NCI-H2029 treated with DMSO at 0.1 percent for 48 hours (cell line): Measurements from ENCODE around the gene CCDC88C.

Experiments
- DNase-seq: peaks from one replicate; lab custom pipeline; 2025; lab: John Stamatoyannopoulos, UW

The CCDC88C gene

DNA sequence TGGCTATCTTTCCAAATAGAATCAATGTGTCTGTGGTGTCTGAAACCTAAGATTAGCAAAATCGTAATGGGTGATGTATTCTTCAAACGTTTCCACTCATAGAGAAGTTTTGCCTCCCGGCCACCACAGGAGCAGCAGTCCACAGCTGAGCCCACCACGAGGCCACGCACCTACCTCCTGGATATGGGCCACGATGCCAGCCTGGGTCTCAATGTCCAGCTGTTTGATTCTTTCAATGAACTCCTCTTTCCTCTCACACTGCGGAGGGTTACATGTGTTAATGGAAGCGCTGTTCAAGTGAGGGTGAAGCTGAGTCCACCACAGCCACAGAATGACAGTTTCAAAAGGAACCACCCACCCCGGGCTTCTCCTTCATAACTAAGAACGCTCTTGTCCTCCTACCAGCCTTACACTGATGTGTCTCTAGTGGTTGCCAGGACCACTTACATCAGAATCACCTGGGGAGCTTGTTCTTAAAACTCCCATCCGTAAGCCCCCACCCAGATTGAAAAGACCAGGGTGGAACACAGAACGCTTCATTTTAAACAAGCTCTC is 75.3 kb downstream of the CCDC88C start:
- DNase-seq, result no peak

DNA sequence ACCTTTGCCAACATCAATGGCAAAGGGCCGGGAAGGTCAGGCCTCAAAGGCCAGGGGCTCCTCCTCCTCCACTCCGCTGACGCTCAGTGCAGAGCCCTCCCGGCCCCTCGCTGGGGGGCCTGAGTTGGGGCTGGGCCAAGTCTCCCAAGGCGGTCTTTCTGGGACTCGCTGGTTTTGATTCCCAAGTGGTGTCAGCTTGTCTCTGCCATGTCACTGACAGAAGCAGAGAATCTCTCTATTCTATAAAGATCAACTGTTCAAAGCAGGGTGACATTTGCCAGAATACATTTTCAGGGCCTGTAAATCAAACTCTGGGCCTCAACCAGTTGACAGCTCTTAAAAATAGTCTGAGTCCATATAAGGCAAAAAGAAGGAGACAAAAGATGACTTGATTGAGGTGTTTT is 75.9 kb downstream of the CCDC88C start:
- DNase-seq, result no peak

DNA sequence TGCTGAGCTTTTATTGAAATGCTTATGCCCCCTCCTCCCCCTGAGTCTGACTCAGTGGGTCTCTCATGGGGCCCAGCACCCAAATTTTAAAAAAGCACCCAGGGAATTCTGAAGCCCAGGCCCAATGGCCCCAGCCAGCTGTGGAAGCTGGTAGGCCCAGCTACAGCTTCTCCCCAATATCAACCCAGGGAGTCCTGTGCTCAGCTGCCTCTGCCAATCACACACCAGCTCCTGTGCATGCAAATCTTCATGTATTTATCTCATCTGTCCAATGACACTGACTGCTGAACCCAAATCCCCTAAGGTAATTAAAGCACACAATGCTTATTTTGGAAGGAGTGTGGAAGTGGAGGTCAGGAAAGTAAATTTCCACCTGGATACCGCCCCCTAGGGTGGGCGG is 76.3 kb downstream of the CCDC88C start:
- DNase-seq, result no peak

DNA sequence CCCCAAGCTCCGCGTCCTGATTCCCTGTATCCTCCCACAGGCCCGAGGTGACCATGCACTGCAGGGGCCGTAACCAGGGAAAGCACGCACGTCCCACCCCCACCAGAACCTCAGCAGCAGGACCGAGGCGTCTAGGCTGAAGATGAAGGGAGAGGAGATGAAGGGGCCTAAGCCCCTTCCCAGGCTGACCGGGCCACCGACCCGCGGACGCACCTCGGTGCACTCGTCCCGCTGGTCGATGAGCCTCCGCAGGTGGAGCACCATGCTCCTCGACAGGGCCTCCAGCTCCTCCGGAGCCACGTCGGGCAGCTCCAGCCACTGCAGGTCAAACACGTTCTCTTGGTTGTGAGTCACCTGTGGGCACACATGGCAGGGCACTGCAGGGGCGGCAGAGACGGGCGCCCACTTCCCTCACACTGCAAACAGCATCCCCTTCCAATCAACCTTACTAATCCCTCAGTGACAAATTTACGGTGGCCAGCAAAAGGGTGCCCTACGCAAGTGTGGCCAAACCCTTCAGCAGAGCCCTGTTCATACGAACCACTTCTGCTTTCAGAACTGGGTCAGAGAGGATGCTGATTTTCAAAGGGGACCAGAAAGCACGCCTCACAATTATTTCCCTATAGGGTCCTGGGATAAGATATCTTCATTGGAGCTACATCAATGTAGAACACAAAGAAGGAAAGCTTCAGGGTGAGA is 77.8 kb downstream of the CCDC88C start:
- DNase-seq, result no peak

DNA sequence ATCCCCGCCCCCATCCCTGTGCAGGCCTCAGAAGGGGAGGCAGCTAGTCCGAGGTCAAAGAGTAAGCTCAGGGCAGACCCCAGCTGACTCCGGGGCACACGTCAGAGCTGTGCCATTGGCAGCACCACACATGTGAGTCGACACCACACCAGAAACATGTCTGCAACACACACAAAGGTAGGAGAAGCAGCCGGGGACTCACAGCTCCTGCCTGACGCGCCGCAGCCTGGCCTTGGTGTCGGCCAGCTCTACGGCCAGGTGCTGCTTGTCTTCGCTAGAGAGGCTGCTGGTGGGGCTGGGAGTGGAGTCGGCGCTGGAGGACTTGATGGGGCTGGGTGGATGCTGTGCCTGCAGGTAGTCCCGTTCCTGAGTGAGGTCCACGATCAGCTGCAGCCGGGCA is 78.5 kb downstream of the CCDC88C start:
- DNase-seq, result no peak

DNA sequence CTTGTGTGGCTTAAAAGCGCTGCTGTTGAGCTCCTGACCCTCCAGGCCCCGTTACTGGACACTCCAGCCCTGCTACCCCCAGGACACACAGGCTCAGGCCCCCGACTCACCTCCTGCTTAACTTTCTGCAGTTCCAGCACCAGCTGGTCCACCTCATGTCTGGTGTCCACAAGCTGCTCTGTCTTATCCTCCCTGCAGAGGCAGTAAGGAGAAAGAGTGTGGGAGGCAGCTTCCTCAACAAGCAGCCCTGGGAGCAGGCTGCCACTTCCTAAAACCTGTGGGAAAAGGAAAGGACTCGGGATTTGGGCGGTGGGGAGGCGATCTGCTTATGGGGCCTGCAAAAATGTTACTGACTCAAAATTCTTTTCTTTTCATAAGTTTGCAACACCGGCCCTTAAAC is 79.2 kb downstream of the CCDC88C start:
- DNase-seq, result no peak

DNA sequence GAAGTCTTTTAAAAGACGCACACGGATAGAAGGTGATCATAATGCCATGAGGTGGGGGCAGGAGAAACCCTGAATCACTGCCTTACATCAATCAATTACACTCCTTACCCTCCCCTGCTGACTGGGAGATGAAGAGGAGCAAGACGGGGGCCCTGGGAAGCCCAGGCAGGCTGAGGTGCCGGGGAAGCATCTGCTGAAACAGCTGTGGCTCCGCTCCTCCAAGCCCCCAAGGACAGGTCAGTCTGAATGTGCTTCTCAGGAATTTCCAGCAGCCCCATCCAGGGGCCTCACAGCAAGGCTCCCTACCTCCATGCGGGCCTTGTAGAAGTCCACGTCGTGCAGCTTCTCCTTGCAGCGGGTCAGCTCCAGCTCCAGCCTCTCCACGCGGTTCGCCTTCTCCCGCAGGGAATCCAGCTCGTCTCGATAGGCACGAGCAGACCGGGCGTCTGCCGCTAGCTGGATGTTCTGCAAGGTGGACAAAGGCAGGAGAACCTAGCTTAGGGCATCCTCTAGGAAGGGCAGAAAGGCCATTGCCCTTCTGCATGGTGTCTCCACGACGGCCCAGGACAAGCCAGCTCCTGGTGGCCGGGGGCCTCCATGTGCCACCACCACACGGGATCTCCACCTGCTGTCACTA is 79.8 kb downstream of the CCDC88C start:
- no peak for DNase-seq

DNA sequence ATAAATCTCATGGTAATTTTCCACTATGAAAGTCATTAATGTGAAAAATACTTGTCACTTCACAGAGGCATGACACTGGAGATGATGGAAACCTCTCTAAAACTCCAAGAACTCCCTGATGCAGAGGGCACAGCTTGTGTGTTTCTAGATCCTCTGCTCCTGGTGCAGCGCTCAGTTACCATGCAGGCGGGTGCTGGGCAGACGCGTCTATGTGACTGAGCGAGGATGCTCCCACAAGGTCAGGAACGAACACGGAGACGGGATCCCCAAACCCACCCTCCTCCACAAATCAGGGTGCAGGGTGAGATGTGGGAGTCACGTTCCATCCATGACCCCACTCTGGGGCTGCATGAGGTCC is 81.5 kb downstream of the CCDC88C start:
- no peak for DNase-seq

DNA sequence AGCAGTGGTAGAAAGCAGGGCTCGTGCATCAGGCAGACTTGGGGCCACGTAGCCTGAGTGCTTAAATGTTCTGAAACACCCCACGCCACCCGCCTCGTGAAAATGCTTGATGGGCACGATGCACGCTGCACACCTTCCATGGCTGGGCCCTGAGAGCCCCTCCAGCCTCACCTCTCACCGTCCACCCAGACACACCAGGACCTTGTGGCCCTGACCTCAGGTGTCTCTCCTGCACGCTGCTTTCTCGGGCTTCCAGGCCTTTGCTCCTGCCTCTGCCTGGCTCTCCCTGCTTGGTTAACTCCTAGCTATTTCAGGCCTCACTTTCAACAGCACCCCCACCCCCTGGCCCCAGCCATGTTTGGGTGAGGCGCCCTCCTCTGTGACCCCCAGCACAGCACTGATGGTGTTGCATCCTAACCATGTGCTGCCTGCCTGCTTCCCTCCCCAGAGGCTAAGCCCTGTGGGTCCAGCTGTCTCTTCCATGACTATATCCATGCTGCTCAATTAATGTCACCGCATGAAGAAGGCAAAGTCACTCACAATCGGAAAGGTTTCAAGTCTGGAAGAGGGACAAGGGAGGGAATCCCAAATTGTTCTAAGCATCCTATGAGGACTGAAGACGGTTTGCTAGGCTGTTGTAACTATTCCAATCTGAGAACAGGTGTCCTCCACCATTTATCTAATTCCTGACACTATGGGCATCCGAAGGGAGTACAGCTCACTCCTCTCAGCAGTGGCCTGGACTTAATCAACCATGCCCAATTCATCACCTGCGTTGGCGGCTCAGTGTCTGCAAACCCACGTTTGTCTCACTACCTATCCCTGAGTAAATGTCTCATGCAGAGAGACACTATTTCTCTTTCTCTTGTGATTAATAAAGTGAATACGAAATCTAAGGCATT is 82.2 kb downstream of the CCDC88C start:
- no peak for DNase-seq

DNA sequence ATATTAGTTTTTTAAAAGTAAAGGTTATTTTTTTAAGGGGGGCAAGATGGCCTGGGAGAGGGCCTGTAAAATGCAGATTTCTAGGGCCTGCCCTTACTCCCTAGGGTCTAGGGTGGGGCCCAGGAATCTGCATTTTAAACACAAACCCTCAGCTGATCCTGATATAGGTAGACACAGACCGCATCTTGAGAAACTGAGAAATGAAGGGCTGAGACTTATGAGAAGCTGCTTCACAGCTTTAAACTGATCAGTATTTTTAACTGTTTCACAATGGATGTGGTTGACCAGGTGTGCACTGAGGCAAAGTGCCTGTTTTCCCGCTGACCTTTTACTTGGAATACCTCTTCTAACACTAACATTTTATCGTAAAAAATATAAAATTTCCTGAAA is 84.0 kb downstream of the CCDC88C start:
- DNase-seq, result no peak

DNA sequence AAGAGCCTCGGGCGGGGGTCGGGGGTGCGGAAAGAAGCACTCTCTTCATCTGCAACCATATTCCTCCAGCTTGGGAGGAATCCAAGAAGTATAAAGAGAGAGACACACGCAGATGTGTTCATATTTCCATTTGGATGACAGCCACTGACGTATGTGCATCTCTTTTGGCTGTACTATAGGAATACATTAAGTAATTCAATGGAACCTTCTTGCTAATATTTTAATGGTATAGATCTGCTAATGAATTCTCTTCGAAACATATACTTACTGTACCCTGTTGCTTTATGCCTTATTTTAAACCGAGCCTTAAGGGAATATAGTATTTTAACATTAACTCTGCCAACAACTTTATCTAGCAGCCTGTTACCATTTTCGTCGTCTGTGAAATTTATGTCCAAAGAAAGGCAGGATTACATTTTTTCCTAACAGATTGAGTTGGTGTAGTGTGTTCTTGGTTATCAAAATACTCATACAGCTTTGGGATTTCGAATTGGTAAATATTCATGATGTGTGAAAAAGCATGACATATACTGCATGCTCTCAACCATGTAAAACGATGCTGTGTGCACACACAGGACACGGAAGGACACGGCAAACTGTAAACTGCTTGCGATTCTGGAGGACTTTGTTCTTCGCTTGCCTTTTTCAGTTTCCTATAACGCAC is 84.5 kb downstream of the CCDC88C start:
- DNase-seq, result no peak

DNA sequence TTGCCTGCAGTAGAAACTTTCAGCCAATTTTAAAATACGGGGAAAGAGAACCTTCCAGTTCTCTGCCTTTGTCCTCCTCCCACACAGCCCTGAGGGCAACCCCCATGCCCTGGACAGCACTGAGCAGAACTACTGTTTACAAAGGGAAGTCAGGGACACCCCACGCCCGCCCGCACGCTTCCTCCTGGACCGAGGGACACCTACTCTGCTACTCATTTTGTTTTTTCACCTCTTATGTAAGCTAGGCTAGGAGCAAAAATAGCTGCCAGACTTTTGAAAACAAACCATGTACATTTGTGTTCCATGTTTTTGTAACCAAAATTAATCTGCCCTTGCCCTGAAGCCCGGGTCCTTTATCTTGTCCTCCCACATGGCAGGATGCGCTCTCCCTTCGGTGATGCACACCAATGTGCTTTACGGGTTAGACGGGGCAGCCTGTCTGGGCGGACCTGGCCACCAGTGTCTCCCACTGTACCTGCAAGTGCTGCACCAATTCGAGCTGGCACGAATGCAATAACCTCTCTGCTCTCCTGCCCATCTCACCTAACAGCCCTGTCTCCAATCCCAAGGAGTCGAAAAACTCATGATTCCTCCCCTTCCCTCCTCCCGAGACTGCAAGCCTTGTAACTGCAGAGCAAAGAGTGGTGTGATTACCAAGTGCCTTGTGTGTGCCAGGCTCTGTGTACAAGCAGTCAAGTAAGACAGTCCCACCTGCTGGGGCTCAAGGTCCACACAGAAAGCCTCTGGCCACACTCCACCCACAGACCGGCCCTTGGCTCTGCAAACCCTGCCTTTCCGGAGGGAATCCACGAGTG is 85.2 kb downstream of the CCDC88C start:
- no peak for DNase-seq

DNA sequence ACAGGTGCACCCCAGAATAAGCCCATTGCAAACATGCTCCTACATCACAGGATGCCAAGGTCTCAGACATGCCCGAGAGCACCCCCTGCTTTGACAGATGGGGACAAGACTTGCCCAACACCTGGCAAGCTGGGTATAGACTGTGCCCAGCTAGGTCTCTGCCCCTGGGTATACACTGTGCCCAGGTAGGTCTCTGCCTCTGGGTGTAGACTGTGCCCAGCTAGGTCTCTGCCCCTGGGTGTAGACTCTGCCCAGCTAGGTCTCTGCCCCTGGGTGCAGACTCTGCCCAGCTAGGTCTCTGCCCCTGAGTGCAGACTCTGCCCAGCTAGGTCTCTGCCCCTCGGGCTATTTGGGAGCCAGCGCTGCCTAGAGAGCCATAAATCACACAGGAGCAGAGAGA is 85.9 kb downstream of the CCDC88C start:
- DNase-seq, result no peak

DNA sequence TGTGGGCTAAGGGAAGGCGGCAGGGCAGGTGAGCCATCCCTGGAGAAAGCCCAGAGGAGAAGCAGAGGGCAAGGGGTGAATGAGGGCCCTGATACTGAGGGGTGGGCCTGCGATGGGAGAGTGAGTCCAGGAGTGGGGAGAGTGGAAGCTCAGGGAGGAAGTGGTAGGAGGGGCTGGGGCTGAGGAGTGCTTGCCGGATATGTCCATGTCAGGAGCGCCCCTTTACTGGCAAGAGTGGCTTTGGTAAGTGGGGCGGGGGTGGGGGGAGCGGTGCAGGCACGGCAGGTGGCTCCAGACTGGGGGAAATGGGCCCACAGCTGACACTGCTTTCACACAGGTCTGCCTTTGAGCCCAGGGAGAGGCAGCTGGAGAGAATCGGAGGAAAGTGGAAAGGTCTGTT is 86.8 kb downstream of the CCDC88C start:
- no peak for DNase-seq

DNA sequence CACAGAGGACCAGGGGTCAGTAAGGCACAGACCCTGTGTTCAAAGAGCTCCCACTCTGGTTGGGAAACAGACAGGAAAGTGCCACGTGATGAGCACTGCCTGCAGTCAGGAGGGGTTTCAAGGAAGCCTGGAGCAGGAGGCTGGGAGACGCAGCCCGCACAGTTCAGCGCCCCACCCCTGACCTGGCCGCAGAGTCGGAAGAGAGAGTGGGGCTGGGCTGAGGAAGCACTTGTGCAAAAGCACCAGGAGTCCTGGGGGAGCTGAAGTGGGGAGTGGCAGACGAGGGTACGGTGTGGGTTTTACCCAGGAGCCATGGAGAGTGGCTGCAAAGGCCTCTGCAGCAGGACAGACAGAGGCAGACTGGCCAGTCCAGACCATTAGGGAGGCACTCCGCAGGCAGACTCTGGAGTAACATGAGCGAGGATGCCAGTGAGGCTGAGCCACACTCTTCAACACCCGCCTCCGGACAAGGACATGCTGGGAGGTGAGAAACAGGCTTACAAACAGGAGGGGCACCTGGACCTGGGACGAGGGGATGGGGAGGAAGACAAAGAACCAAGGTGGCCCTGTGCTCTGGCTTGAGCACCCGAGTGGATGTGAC is 87.4 kb downstream of the CCDC88C start:
- DNase-seq, result no peak

DNA sequence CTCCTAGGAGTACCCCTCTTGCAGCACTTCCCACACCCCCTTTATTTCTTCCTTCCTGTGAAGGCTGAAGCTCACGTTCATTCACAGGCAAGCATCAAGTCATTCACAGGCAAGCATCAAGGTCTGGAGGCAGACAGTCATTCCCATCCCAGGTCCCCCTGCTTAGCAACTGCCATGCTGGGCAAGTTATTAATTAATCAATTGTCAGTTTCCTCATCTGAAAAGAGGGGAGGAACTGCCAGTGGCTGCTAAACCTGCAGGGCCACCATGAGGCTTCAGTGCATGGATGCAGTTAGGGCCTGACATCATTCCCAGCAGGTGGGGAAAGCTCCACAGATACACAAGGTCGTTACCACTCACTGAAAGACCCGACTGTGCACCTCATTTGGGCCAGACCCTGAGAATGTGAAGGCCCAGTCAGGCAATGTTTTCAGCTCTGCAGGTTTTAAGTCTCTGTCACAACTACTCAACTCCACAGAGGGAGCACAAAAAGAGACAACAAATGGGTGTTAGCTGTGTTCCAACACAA is 88.1 kb downstream of the CCDC88C start:
- DNase-seq, result no peak

DNA sequence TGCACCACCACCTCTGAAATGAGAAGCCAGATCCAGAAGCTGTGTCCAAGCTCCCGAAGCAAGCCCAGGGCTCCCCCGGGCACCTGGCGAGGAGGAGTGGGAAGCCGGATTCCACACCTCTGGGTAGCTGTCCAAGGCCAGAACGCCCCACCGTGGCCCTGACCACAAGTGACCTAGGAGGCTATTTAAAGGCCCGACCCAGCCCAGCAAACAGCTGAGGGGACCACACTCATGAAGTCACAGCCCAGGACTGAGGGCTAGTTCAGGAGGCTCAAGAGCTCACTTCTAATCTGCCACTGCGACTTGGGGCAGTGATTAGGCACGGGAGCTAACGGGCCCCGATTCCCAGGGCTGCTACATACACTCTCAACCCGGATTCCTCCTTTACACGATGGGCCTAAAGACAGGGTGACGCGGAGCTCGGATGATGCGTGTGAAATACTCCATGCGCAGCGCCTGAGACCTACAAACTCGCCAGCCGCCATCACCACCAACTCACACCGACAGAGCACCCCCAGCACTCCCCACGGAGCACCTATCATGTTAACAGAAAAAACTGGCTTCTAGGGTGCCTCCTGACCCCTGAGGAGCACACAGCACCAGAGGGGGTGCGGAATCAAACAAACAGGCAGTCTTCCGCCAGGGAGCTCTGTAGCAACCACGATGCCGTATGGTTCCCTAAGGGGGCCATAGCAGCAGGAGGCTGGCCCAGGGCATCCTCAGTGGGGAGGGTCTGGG is 89.1 kb downstream of the CCDC88C start:
- DNase-seq, result no peak

DNA sequence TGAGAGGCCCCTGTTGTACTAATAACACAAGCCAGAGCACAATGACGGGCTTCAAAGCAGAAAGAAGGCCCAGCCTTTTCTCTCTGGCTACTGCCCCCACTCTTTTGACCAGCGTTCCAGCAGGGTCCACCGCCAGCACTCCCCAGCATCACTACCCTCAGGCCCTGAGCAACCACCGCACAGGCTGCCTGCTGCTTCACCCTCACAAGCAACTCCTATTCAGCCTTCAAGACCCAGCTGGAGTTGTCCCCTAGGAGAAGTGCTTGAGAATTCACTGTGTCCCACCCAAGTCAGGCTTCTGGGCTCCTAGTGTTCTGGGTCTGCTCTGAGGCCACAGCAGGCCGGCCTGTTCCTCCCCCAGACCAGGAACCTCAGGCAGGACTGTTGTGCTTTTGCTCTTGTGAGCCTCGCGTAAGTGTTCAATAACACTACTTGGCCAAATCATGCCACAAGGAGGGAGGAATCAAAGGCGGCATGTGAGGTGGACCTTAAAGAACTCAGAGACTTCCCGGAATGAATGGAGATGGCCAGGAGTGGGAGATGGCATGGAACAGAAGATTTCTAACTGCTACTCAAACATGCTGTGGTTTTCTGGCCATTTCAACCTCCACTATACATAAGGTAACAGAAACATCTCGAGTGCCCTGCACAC is 89.8 kb downstream of the CCDC88C start:
- DNase-seq, result no peak

DNA sequence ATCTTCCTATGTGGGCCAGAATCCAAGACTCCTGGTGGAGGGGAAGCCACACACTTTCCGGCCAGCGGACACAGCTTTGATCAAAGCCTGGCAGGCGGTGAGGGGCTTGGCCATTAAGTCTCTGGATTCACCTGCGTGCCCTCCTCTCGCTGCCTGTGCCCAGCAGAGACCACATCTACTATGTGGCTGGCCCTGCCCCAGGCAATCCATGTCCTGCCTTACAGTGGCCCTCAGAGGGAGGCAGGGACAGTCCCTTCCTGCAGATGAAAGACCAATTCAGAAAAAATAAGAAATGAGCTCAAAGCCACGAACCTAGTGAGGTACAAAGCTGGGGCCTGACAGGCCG is 90.4 kb downstream of the CCDC88C start:
- DNase-seq, result no peak
